ENCODE data around the gene DYRK1A. TPM values are rescaled to one million over a fixed set of nuclear protein-coding genes. Genes with fewer than 3 reads are reported as not detected.
A peak's percentile ranks its signal among the peaks of the same experiment; 100 is the strongest.

The DYRK1A gene
- polyA plus RNA-seq, 1 donor from 2014 or later: 94.8 TPM

GRCh38 chr21:37364722-37365121 lies 1.9 kb upstream of the DYRK1A start:
- Histone ChIP-seq H3K9me3 (ENCODE audit: low read length) (no peaks in the 10 kb centered on the region), H3K27ac (ENCODE audit: low read length) (peak overlapping the region; percentile 95)

DNA sequence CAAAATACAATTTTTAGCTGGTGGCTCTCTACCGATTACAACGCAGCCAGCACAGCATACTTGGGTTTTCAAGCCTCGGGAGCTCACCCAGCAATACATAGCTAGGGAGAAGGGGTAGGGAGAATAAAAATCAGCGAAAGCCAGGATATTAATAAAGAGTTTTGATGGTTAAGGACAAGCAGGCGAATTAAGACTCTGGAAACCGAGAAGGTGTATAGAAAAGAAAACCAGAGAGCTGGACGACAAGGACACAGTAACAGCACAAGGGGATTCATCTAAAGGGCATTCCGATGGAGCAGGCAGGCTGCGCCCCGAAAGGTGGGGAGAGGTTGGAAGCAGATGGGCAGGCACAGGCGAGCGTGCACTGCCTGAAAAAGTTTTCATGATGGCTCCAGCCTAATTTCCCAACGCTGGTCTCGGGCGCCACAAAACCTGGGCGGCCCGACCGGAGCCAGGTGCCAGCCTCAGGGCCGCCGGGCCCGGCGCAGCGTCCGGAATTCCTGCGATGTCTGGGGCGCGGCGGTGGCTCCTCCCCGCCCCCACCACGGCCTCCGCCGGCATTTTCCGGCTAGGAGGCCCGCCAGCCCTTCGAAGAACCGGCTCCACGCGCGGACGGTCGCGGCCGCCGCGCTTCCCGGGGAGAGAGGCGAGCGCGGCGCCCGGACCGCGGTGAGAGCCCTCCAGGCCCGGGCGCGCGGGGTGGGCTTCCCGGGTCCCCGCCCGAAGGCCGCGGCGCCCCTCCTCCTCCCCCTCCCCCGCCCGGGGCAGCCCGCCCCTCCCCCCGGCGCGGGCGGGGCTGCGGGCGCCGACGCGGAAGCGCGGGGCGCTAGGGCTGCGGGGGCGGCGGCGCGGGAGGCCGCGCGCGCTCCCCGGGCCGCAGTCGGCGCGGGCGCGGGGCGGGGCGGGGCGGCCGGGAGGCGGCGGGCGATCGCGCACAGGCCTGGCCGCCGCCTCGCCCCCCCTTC lies 774 bp upstream of the DYRK1A start:
- peak overlapping the region; percentile 47 for H2AFZ ChIP-seq (ENCODE audit: low read depth, low read length)
- H3K79me2 ChIP-seq (replicated peaks; ENCODE audit: insufficient read depth, low read length): peaks cover 31% of the 10 kb centered on the region

More at GRCh38 chr21:37364722-37365121, 1.9 kb upstream of the DYRK1A start:
- Histone ChIP-seq H3K27me3 (ENCODE audit: insufficient read depth, low read depth, low read length) (no peaks in the 10 kb centered on the region), H3K9me2 (ENCODE audit: insufficient read depth, low read length) (no peaks in the 10 kb centered on the region), H3F3A (ENCODE audit: insufficient read depth, low read length, poor library complexity, severe bottlenecking) (no peaks in the 10 kb centered on the region), H4K20me1 (ENCODE audit: insufficient read depth) (peaks cover 14% of the 10 kb centered on the region), H3K4me2 (ENCODE audit: low read length) (peak overlapping the region; percentile 77), H3K9ac (ENCODE audit: low read length) (peak overlapping the region; percentile 94), H3K79me2 (replicated peaks; ENCODE audit: insufficient read depth, low read length) (peaks cover 20% of the 10 kb centered on the region), H3K36me3 (ENCODE audit: insufficient read depth, low read length) (no peaks in the 10 kb centered on the region), H2AFZ (ENCODE audit: low read depth, low read length) (no peak overlapping the region), H3K4me3 (ENCODE audit: low read length) (peak overlapping the region; percentile 95)
- TF ChIP-seq, protein P1, sequence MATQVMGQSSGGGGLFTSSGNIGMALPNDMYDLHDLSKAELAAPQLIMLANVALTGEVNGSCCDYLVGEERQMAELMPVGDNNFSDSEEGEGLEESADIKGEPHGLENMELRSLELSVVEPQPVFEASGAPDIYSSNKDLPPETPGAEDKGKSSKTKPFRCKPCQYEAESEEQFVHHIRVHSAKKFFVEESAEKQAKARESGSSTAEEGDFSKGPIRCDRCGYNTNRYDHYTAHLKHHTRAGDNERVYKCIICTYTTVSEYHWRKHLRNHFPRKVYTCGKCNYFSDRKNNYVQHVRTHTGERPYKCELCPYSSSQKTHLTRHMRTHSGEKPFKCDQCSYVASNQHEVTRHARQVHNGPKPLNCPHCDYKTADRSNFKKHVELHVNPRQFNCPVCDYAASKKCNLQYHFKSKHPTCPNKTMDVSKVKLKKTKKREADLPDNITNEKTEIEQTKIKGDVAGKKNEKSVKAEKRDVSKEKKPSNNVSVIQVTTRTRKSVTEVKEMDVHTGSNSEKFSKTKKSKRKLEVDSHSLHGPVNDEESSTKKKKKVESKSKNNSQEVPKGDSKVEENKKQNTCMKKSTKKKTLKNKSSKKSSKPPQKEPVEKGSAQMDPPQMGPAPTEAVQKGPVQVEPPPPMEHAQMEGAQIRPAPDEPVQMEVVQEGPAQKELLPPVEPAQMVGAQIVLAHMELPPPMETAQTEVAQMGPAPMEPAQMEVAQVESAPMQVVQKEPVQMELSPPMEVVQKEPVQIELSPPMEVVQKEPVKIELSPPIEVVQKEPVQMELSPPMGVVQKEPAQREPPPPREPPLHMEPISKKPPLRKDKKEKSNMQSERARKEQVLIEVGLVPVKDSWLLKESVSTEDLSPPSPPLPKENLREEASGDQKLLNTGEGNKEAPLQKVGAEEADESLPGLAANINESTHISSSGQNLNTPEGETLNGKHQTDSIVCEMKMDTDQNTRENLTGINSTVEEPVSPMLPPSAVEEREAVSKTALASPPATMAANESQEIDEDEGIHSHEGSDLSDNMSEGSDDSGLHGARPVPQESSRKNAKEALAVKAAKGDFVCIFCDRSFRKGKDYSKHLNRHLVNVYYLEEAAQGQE (IDR thresholded peaks at IDR 0.05; ENCODE audit: borderline replicate concordance): no peak
- TF ChIP-seq POLR2AphosphoS5 (IDR thresholded peaks at IDR 0.05) (no peak), MXI1 (conservative IDR thresholded peaks at IDR 0.05; ENCODE audit: poor library complexity, severe bottlenecking) (no peak), RAD21 (conservative IDR thresholded peaks at IDR 0.05) (no peak)

More for the DNA sequence above, 774 bp upstream of the DYRK1A start:
- Histone ChIP-seq H4K20me1 (ENCODE audit: insufficient read depth) (peaks cover 25% of the 10 kb centered on the region), H3K4me3 (ENCODE audit: low read length) (peak overlapping the region; percentile 95), H3K4me2 (ENCODE audit: low read length) (peak overlapping the region; percentile 77), H3F3A (ENCODE audit: insufficient read depth, low read length, poor library complexity, severe bottlenecking) (no peaks in the 10 kb centered on the region), H3K9me2 (ENCODE audit: insufficient read depth, low read length) (no peaks in the 10 kb centered on the region), H3K9me3 (ENCODE audit: low read length) (no peaks in the 10 kb centered on the region), H3K27me3 (ENCODE audit: insufficient read depth, low read depth, low read length) (no peaks in the 10 kb centered on the region), H3K36me3 (ENCODE audit: insufficient read depth, low read length) (no peaks in the 10 kb centered on the region), H3K9ac (ENCODE audit: low read length) (peak overlapping the region; percentile 96), H3K27ac (ENCODE audit: low read length) (peak overlapping the region; percentile 97)
- peak; percentile 72 for TF ChIP-seq TAF1 (IDR thresholded peaks at IDR 0.05; ENCODE audit: low read depth)
- TF ChIP-seq MXI1 (conservative IDR thresholded peaks at IDR 0.05; ENCODE audit: poor library complexity, severe bottlenecking): peak; percentile 75
- no peak for TF ChIP-seq EP300 (conservative IDR thresholded peaks at IDR 0.05; ENCODE audit: poor library complexity, severe bottlenecking)
- peak; percentile 57 for TF ChIP-seq SMC3 (conservative IDR thresholded peaks at IDR 0.05; ENCODE audit: poor library complexity)
- no peak for TF ChIP-seq CTCF (IDR thresholded peaks at IDR 0.05; ENCODE audit: poor library complexity, severe bottlenecking)
- no peak for TF ChIP-seq EZH2 (IDR thresholded peaks at IDR 0.05; ENCODE audit: borderline replicate concordance, insufficient read depth, low read length, poor library complexity, severe bottlenecking)
- peak; percentile 60 for TF ChIP-seq RAD21 (conservative IDR thresholded peaks at IDR 0.05)
- peak; percentile 15 for TF ChIP-seq POLR2AphosphoS5 (IDR thresholded peaks at IDR 0.05)
- TF ChIP-seq, protein P1 (IDR thresholded peaks at IDR 0.05; ENCODE audit: borderline replicate concordance): peak; percentile 61
